OCI-LY7 (cell line): ENCODE data around the gene TBC1D10B. TPM values are rescaled to one million over a fixed set of nuclear protein-coding genes. Genes with fewer than 3 reads are reported as not detected.

Source experiments
- BruUV-seq: library from RNA; stranded (reverse); fragments of 400-500 nt; replicated peaks from 2 replicates; lab custom pipeline; 2021; lab: Mats Ljungman, UMichigan
- CTCF ChIA-PET: fragments of 300-600 bp; sonication (Branson Sonifier 250); formaldehyde crosslinking; loops from one replicate; lab custom pipeline; 2022; ENCODE audit warnings: antibody characterized with exemption; ENCODE audit not compliant: unreplicated experiment; lab: Charles Lee
- POLR2A ChIA-PET: fragments of 300-600 bp; sonication (Branson Sonifier 250); formaldehyde crosslinking; loops from one replicate; lab custom pipeline; 2022; ENCODE audit warnings: antibody characterized with exemption; lab: Charles Lee
- DNase-seq: peaks from one replicate; pipeline ENCODE4 v3.0.0-alpha.2; 2015; ENCODE audit warnings: low spot score
- H2AFZ ChIP-seq: fragments of 200-600 bp; sonication (generic), shearing (Covaris generic); 2 replicates; pipeline ENCODE4 v1.6.1; 2014; ENCODE audit warnings: mild to moderate bottlenecking, antibody characterized with exemption, low read length, moderate library complexity
- H3K27ac ChIP-seq: fragments of 200-600 bp; sonication (generic); 2 replicates; pipeline ENCODE4 v1.5.1; 2014; ENCODE audit warnings: mixed run types, low read depth, mild to moderate bottlenecking, moderate library complexity, low read length, inconsistent platforms; ENCODE audit not compliant: poor library complexity, severe bottlenecking
- H3K36me3 ChIP-seq: fragments of 200-600 bp; sonication (generic); 2 replicates; pipeline ENCODE4 v1.6.1; 2014; ENCODE audit warnings: mild to moderate bottlenecking, antibody characterized with exemption, low read length, moderate library complexity, mixed read lengths; ENCODE audit not compliant: insufficient read depth
- H3K4me1 ChIP-seq: fragments of 200-600 bp; sonication (generic); 2 replicates; pipeline ENCODE4 v1.5.1; 2014; ENCODE audit warnings: mild to moderate bottlenecking, low read length; ENCODE audit not compliant: insufficient read depth, poor library complexity, severe bottlenecking
- H3K4me2 ChIP-seq: fragments of 200-600 bp; sonication (generic); 2 replicates; pipeline ENCODE4 v1.6.1; 2014; ENCODE audit warnings: mild to moderate bottlenecking, low read length
- H3K4me3 ChIP-seq: fragments of 200-600 bp; sonication (generic); 2 replicates; pipeline ENCODE4 v1.5.1; 2014; ENCODE audit warnings: mild to moderate bottlenecking, low read depth, low read length; ENCODE audit not compliant: poor library complexity, severe bottlenecking
- H3K79me2 ChIP-seq: fragments of 200-600 bp; sonication (generic); 2 replicates; pipeline ENCODE4 v1.6.1; 2016; ENCODE audit warnings: low read depth, mild to moderate bottlenecking, low read length, moderate library complexity, mixed read lengths; ENCODE audit not compliant: insufficient read depth
- H3K9me2 ChIP-seq: fragments of 200-600 bp; sonication (generic); 2 replicates; pipeline ENCODE4 v1.6.1; 2016; ENCODE audit warnings: mild to moderate bottlenecking, low read length, mixed read lengths; ENCODE audit not compliant: insufficient read depth
- H3K9me3 ChIP-seq: fragments of 200-600 bp; sonication (generic); 2 replicates; pipeline ENCODE4 v1.6.1; 2014; ENCODE audit warnings: mild to moderate bottlenecking, mixed run types, low read length, mixed read lengths
- H4K20me1 ChIP-seq: fragments of 200-600 bp; sonication (generic); 2 replicates; pipeline ENCODE4 v1.6.1; 2014; ENCODE audit warnings: mild to moderate bottlenecking, antibody characterized with exemption, low read length, moderate library complexity, mixed read lengths; ENCODE audit not compliant: insufficient read depth
- CTCF ChIP-seq: fragments of 200-600 bp; sonication (generic); conservative IDR thresholded peaks from 2 replicates; pipeline ENCODE4 v1.5.1; 2014; ENCODE audit warnings: mild to moderate bottlenecking, antibody characterized with exemption, low read length, moderate library complexity, mixed read lengths
- EZH2phosphoT487 ChIP-seq: fragments of 200-600 bp; sonication (generic); IDR thresholded peaks from 2 replicates; pipeline ENCODE4 v1.6.1; 2018; ENCODE audit warnings: low read depth, borderline replicate concordance, mild to moderate bottlenecking, mixed run types, antibody characterized with exemption, low read length, moderate library complexity, mixed read lengths
- intact Hi-C: fragments of 100-400 bp; cut with micrococcal nuclease; formaldehyde crosslinking; loops from one replicate; pipeline ENCODE4 v1.10.0; 2022; ENCODE audit not compliant: unreplicated experiment
- total RNA-seq, 2 experiments: library from RNA; depleted of rRNA in 1 of 2; stranded (reverse); fragments of >200 nt in 1 of 2; shearing (Covaris generic) in 1 of 2; gene quantifications; 2 replicates each; pipeline ENCODE4 v1.2.3, GENCODE V29; 2014 to 2022

TBC1D10B gene
- total RNA-seq, 2 experiments from 2014 or later = 44.9 to 78.6 TPM

GRCh38 chr16:30416047-30416603 lies 45.8 kb upstream of the TBC1D10B start:
- intact Hi-C loops = no loop called here
- Histone ChIP-seq H3K9me2 (no peaks in the 10 kb centered on the region), H3K79me2 (peaks cover 4% of the 10 kb centered on the region; the same call in 1 of the 2 replicates), H3K4me2 (no peak overlapping the region), H3K36me3 (peaks cover 70% of the 10 kb centered on the region), H3K27ac (no peak overlapping the region), H3K4me3 (no peak overlapping the region), H3K4me1 (peaks cover 20% of the 10 kb centered on the region), H2AFZ (no peak overlapping the region), H3K9me3 (no peaks in the 10 kb centered on the region), H4K20me1 (no peaks in the 10 kb centered on the region)
- no peak for DNase-seq
- CTCF ChIA-PET = no interaction called here
- no TSS peak for BruUV-seq
- TF ChIP-seq CTCF (no peak), EZH2phosphoT487 (no peak)
- POLR2A ChIA-PET = no interaction called here

- Histone ChIP-seq H3K79me2 (peaks cover 4% of the 10 kb centered on the region; the same call in 1 of the 2 replicates), H3K4me3 (no peak overlapping the region), H3K9me3 (no peaks in the 10 kb centered on the region), H2AFZ (no peak overlapping the region), H3K27ac (no peak overlapping the region), H3K9me2 (no peaks in the 10 kb centered on the region), H3K4me2 (no peak overlapping the region), H3K36me3 (peaks cover 63% of the 10 kb centered on the region), H3K4me1 (peaks cover 29% of the 10 kb centered on the region), H4K20me1 (no peaks in the 10 kb centered on the region)
- BruUV-seq = no TSS peak
- ChIA-PET POLR2A (no interaction called here), CTCF (no interaction called here)
- no peak for TF ChIP-seq EZH2phosphoT487
- no peak for DNase-seq
- intact Hi-C loops = no loop called here
Observed at GRCh38 chr16:30414159-30414558, 43.9 kb upstream of the TBC1D10B start.

- ChIA-PET CTCF (no interaction called here), POLR2A (interaction anchor here (0.6 kb wide), 1 partner anchor 398 kb away, joined by 3 read pairs; no protein-coding TSS in a partner anchor)
- Histone ChIP-seq H3K4me2 (no peak overlapping the region), H3K4me3 (no peak overlapping the region), H2AFZ (no peak overlapping the region), H3K9me2 (no peaks in the 10 kb centered on the region), H4K20me1 (no peaks in the 10 kb centered on the region), H3K36me3 (peaks cover 54% of the 10 kb centered on the region), H3K27ac (no peak overlapping the region), H3K9me3 (no peaks in the 10 kb centered on the region), H3K79me2 (peaks cover 9% of the 10 kb centered on the region; the same call in 1 of the 2 replicates), H3K4me1 (peaks cover 32% of the 10 kb centered on the region)
- no peak for DNase-seq
- TSS peak; percentile 57 for BruUV-seq
- TF ChIP-seq CTCF (no peak), EZH2phosphoT487 (no peak)
- intact Hi-C loops = no loop called here
Observed at GRCh38 chr16:30413112-30413806, 43.0 kb upstream of the TBC1D10B start.
